Stimulated activated CD8-positive, alpha-beta memory T cell treated with anti-CD3 and anti-CD28 coated beads, Interleukin-4, amount 100 ng/mL, for 24 hours (primary cell): Measurements from ENCODE around the gene ETS2.
"Not testable (repeated sequence)": the region's sequence is repeated elsewhere in the genome, so short reads cannot be mapped to it uniquely, and the experiment has no call there.

Source experiments
- DNase-seq: peaks from one replicate; pipeline ENCODE4 v3.0.0-alpha.2; 2020; ENCODE audit warnings: low read depth

Gene ETS2

GRCh38 chr21:38839328-38840286 is 33.9 kb downstream of the ETS2 start:
- DNase-seq, result no peak

GRCh38 chr21:38840456-38841300 is 34.9 kb downstream of the ETS2 start:
- DNase-seq, result no peak

GRCh38 chr21:38841472-38841871 is 35.7 kb downstream of the ETS2 start:
- no peak for DNase-seq

GRCh38 chr21:38842079-38842478 is 36.4 kb downstream of the ETS2 start:
- DNase-seq, result no peak

- DNase-seq, result no peak
These were observed 37.6 kb downstream of the ETS2 start for GRCh38 chr21:38843379-38843778.

GRCh38 chr21:38843806-38844503 is 38.2 kb downstream of the ETS2 start:
- no peak for DNase-seq

GRCh38 chr21:38845374-38845773 is 39.6 kb downstream of the ETS2 start:
- not testable (repeated sequence) for DNase-seq

GRCh38 chr21:38847556-38847955 is 41.8 kb downstream of the ETS2 start:
- no peak for DNase-seq

GRCh38 chr21:38848187-38848609 is 42.5 kb downstream of the ETS2 start:
- no peak for DNase-seq

GRCh38 chr21:38849776-38850175 is 44.0 kb downstream of the ETS2 start:
- no peak for DNase-seq

- DNase-seq, result no peak
These were observed 44.7 kb downstream of the ETS2 start for GRCh38 chr21:38850277-38850951.

GRCh38 chr21:38851101-38851500 is 45.4 kb downstream of the ETS2 start:
- no peak for DNase-seq

GRCh38 chr21:38852278-38852677 is 46.5 kb downstream of the ETS2 start:
- no peak for DNase-seq

GRCh38 chr21:38852708-38853107 is 47.0 kb downstream of the ETS2 start:
- DNase-seq, result no peak

GRCh38 chr21:38853421-38853919 is 47.7 kb downstream of the ETS2 start:
- DNase-seq, result no peak

GRCh38 chr21:38857152-38857825 is 51.6 kb downstream of the ETS2 start:
- no peak for DNase-seq

- no peak for DNase-seq
These were observed 52.5 kb downstream of the ETS2 start for GRCh38 chr21:38858026-38858811.

- no peak for DNase-seq
These were observed 53.1 kb downstream of the ETS2 start for GRCh38 chr21:38858812-38859205.

- DNase-seq, result no peak
These were observed 54.1 kb downstream of the ETS2 start for GRCh38 chr21:38859852-38860251.

- DNase-seq, result no peak
These were observed 55.3 kb downstream of the ETS2 start for GRCh38 chr21:38861056-38861455.
